Ovary (tissue), 9 donors: ENCODE results near the gene TBC1D5. TPM values are rescaled to one million over a fixed set of nuclear protein-coding genes. Genes with fewer than 3 reads are reported as not detected.

Experiments
- DNase-seq, 5 donors: peaks; one replicate each; pipeline ENCODE4 v3.0.0-alpha.2; 2019 to 2020
- H3K27ac ChIP-seq, 2 donors: fragments of 200-600 bp; one replicate each; pipeline versions ENCODE4 v1.5.1 to v1.8.0; 2019 to 2022
- H3K27me3 ChIP-seq: fragments of 200-600 bp; one replicate; pipeline ENCODE4 v1.8.0; 2022
- H3K36me3 ChIP-seq: fragments of 200-600 bp; sonication (generic); one replicate; pipeline ENCODE4 v1.5.1; 2019
- H3K4me1 ChIP-seq: one replicate; pipeline ENCODE4 v1.8.1; 2013; ENCODE audit warnings: mild to moderate bottlenecking, moderate library complexity; ENCODE audit not compliant: insufficient read depth
- H3K4me3 ChIP-seq: fragments of 200-600 bp; sonication (generic); one replicate; pipeline ENCODE4 v1.5.1; 2017
- H3K9me3 ChIP-seq, 2 donors: fragments of 200-600 bp in 1 of 2; sonication (generic) in 1 of 2; one replicate each; pipeline versions ENCODE4 v1.5.1 to v1.8.1; 2013 to 2019; ENCODE audit warnings: mild to moderate bottlenecking in 1 of 2, moderate library complexity in 1 of 2
- CTCF ChIP-seq, 3 donors: fragments of 450-650 bp in 2 of 3; fragments of 200-600 bp in 1 of 3; IDR thresholded peaks; one replicate each; pipeline versions ENCODE4 v1.5.1 to v1.8.0; 2016 to 2022; ENCODE audit warnings: antibody characterized with exemption in 3 of 3, mild to moderate bottlenecking in 1 of 3
- EP300 ChIP-seq: sonication (generic); formaldehyde crosslinking; IDR thresholded peaks from one replicate; pipeline ENCODE4 v1.6.1; 2017; ENCODE audit warnings: antibody characterized with exemption
- POLR2A ChIP-seq: fragments of 450-650 bp; IDR thresholded peaks from one replicate; pipeline ENCODE4 v1.6.1; 2017; ENCODE audit warnings: antibody characterized with exemption, mild to moderate bottlenecking, moderate library complexity
- WGBS, 3 donors: extraction: QIAGEN DNeasy Blood & Tissue Kit in 1 of 3; methylation state at CpG; one replicate each; pipeline versions ENCODE4 v1.1.5 to v1.1.7; 2013 to 2017; 5-methylcytosine and 5-hydroxymethylcytosine counted together
- intact Hi-C, 4 donors: fragments of 100-400 bp; cut with DNase I; formaldehyde crosslinking; loops; one replicate each; pipeline versions ENCODE4 v1.11.0 to v1.15.1; 2022 to 2023
- polyA plus RNA-seq, 2 donors: library from polyadenylated mRNA; stranded (reverse); fragments of 200-250 nt in 1 of 2; fragments of 350-450 nt in 1 of 2; fragmentation: Illumina TruSeq in 1 of 2; extraction: RNeasy Lipid Tissue Mini Kit (QIAGEN cat#74804) in 1 of 2; gene quantifications; one replicate each; pipeline ENCODE4 v1.2.3, GENCODE V29; 2013 to 2014
- total RNA-seq, 7 donors: library from RNA; depleted of rRNA in 2 of 7; stranded (reverse); fragments of >200 nt in 2 of 7; fragmentation: NEBNext Ultra II Directional in 3 of 7; extraction: Animal tissue kit (Norgen Biotek cat#: 25700) in 3 of 7; gene quantifications; one replicate each; pipeline versions ENCODE4 v1.1.0 to v1.2.4, GENCODE V29; 2016 to 2023
- donor health status: DM: no; HTN: no; CAD: no; lungs with moderate emphysema.
- donor health status: DM: no; HTN: no; CAD: no.
- donor health status: Bipolar disorder and iron deficiency.
- donor health status: DM: yes; HTN: yes; CAD: no.
- donor health status: DM: no; HTN: no; CAD: no.
- donor health status: DM: yes; HTN: yes; CAD: no.

TBC1D5 gene
- total and polyA plus RNA-seq, 9 donors, result 20.7 to 73.5 (median 61.0) TPM

GRCh38 chr3:17207979-17208378, 534.5 kb downstream of the TBC1D5 start:
- Histone ChIP-seq H3K9me3 (no peaks in the 10 kb centered on the region), H3K36me3 (no peaks in the 10 kb centered on the region), H3K27ac (no peak overlapping the region), H3K27me3 (no peaks in the 10 kb centered on the region), H3K4me3 (no peak overlapping the region), H3K4me1 (no peaks in the 10 kb centered on the region)
- no peak for DNase-seq
- intact Hi-C loops, result no loop called here
- 88 to 94% (median 90%) methylated on average over 4 of the region's 4 CpGs for WGBS, 3 donors
- TF ChIP-seq CTCF (IDR thresholded peaks at IDR 0.05) (no peak), EP300 (no peak), POLR2A (no peak)

DNA sequence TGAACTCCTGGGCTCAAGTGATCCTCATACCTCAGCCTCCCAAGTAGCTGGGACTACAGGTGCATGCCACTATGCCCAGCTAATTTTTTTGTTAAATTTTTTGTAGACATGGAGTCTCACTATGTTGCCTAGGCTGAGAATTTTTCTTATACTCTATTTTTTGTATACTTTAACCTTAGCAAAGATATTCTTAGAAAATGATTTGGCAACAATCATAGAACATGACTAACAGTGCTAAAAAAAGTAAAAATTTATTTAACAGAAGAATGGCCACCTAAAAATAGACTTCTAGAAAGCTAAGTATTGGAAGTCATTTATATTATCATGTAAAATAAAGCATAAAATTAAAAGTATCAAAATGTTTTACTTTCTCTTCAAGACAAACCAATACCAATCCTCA, 535.4 kb downstream of the TBC1D5 start:
- Histone ChIP-seq H3K27me3 (no peaks in the 10 kb centered on the region), H3K36me3 (no peaks in the 10 kb centered on the region), H3K4me1 (no peaks in the 10 kb centered on the region), H3K4me3 (no peak overlapping the region), H3K27ac (no peak overlapping the region), H3K9me3 (no peaks in the 10 kb centered on the region)
- intact Hi-C loops, result no loop called here
- DNase-seq, result no peak
- TF ChIP-seq POLR2A (no peak), EP300 (no peak), CTCF (IDR thresholded peaks at IDR 0.05) (no peak)

DNA sequence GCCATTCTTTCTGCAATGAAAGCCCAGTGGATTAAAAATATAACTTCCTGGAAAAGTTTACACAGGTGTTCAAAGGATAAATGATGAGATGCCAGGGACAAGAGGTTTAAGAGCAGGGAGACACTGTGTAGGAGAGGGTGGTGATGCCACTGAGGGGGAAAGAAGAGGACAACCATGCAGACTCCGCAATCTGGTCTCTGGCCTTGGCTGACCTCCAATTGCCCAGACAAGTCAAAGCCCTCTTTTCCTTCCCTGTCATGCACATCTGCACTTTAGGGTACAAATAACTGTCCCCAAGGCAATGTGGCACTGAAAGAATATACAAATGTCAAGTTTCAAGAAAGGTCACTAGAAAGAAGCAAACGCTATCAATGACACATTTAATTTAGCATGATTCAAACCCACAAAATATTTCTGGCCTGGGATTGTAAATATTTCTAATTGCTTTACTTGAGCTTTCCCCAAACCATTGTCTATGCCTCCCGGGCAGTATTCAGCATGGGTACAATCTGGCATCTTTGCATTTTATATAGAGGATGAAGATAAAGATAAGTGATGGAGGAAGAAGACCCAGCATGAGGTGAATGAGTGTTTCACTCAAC, 538.3 kb downstream of the TBC1D5 start:
- 77 to 94% (median 89%) methylated on average over 3 of the region's 3 CpGs for WGBS, 3 donors
- no peaks in the 10 kb centered on the region for H3K36me3 ChIP-seq
- H3K27me3 ChIP-seq, result no peaks in the 10 kb centered on the region
- no peak overlapping the region for H3K4me3 ChIP-seq
- no peaks in the 10 kb centered on the region for H3K4me1 ChIP-seq
- no peaks in the 10 kb centered on the region for H3K9me3 ChIP-seq
- TF ChIP-seq EP300, result no peak
- H3K27ac ChIP-seq, result no peak overlapping the region
- no peak for DNase-seq
- intact Hi-C loops, result no loop called here

GRCh38 chr3:17201538-17201937, 540.9 kb downstream of the TBC1D5 start:
- intact Hi-C loops, result no loop called here
- Histone ChIP-seq H3K4me3 (no peak overlapping the region), H3K27me3 (no peaks in the 10 kb centered on the region), H3K9me3 (no peaks in the 10 kb centered on the region), H3K27ac (no peak overlapping the region), H3K36me3 (no peaks in the 10 kb centered on the region), H3K4me1 (no peaks in the 10 kb centered on the region)
- 97 to 99% (median 98%) methylated on average over 2 of the region's 2 CpGs for WGBS, 3 donors
- DNase-seq, result no peak
- TF ChIP-seq EP300, result no peak
- no peak for TF ChIP-seq POLR2A

DNA sequence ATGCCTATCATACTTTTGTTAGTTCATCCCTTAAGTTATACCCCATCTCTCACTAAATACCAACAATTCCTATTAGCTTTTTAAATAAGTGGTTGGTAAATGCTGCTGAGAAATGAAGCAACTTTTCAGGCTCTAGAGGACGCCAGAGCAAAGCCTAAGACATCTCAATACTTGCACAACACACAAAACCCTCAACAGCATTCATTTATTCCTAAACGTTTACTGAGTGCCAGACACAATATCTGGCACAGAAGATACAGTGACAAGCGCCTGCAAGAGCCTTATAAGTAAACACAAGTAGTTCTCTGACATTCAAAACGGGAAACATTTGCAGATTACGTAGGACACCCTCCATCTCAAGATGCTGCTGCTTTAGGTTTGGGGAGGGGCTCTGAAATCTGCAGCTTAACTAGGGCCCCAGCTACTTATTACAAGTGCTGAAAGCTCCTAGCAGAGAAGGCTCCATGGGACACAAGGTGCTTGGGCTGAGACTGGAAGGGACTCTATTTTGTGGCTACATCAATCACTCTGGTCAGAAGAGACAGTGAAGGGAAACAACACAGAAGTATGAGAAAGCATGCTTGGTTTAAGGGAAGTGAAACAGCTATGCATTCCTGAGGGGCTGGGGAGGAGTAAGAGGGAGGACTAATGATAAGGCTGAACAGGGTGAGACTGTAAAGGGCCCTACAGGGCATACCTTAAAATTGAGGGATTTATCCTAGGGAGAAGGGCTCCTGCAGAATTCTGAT, 546.4 kb downstream of the TBC1D5 start:
- Histone ChIP-seq H3K27ac (no peak overlapping the region), H3K4me1 (peaks cover 6% of the 10 kb centered on the region), H3K4me3 (no peak overlapping the region), H3K27me3 (no peaks in the 10 kb centered on the region), H3K9me3 (no peaks in the 10 kb centered on the region), H3K36me3 (no peaks in the 10 kb centered on the region)
- 42 to 54% (median 45%) methylated on average over 5 of the region's 5 CpGs for WGBS, 3 donors
- no peak for DNase-seq
- intact Hi-C loops, result no loop called here
- TF ChIP-seq EP300 (no peak), CTCF (IDR thresholded peaks at IDR 0.05) (no peak), POLR2A (no peak)
